ENCODE results near the gene MEG3.

MEG3 gene

GRCh38 chr14:100879782-100880181 lies 53.9 kb downstream of the MEG3 start:
- no peaks in the 10 kb centered on the region for H3K4me1 Mint-ChIP-seq
- H3K9me3 Mint-ChIP-seq: peaks cover 11% of the 10 kb centered on the region
- ATAC-seq: no peak
- H3K36me3 Mint-ChIP-seq: no peaks in the 10 kb centered on the region
- H3K27me3 Mint-ChIP-seq: peaks cover 13% of the 10 kb centered on the region
- no peak overlapping the region for H3K4me3 Mint-ChIP-seq
- no peak overlapping the region for H3K27ac Mint-ChIP-seq

- Mint-ChIP-seq H3K27ac (no peak overlapping the region), H3K36me3 (no peaks in the 10 kb centered on the region), H3K27me3 (peaks cover 13% of the 10 kb centered on the region), H3K4me1 (no peaks in the 10 kb centered on the region), H3K4me3 (no peak overlapping the region), H3K9me3 (peaks cover 12% of the 10 kb centered on the region)
- no peak for ATAC-seq
Observed at GRCh38 chr14:100880271-100881101, 54.6 kb downstream of the MEG3 start.

- no peaks in the 10 kb centered on the region for H3K4me1 Mint-ChIP-seq
- no peak overlapping the region for H3K27ac Mint-ChIP-seq
- H3K9me3 Mint-ChIP-seq: peaks cover 14% of the 10 kb centered on the region
- H3K27me3 Mint-ChIP-seq: peaks cover 13% of the 10 kb centered on the region
- H3K4me3 Mint-ChIP-seq: no peak overlapping the region
- H3K36me3 Mint-ChIP-seq: no peaks in the 10 kb centered on the region
- ATAC-seq: no peak
Observed at GRCh38 chr14:100881211-100882025, 55.5 kb downstream of the MEG3 start.

GRCh38 chr14:100882026-100882967 lies 56.4 kb downstream of the MEG3 start:
- no peak overlapping the region for H3K4me3 Mint-ChIP-seq
- H3K36me3 Mint-ChIP-seq: no peaks in the 10 kb centered on the region

GRCh38 chr14:100882991-100883788 lies 57.3 kb downstream of the MEG3 start:
- H3K4me1 Mint-ChIP-seq: no peaks in the 10 kb centered on the region
- H3K27ac Mint-ChIP-seq: no peak overlapping the region
- H3K36me3 Mint-ChIP-seq: no peaks in the 10 kb centered on the region
- ATAC-seq: no peak
- no peak overlapping the region for H3K4me3 Mint-ChIP-seq
- peaks cover 7% of the 10 kb centered on the region for H3K27me3 Mint-ChIP-seq
- H3K9me3 Mint-ChIP-seq: peaks cover 14% of the 10 kb centered on the region

More at GRCh38 chr14:100882026-100882967, 56.4 kb downstream of the MEG3 start:
- no peaks in the 10 kb centered on the region for H3K4me1 Mint-ChIP-seq
- no peak overlapping the region for H3K27ac Mint-ChIP-seq
- ATAC-seq: no peak
- H3K27me3 Mint-ChIP-seq: peaks cover 13% of the 10 kb centered on the region
- peaks cover 14% of the 10 kb centered on the region for H3K9me3 Mint-ChIP-seq

- no peaks in the 10 kb centered on the region for H3K36me3 Mint-ChIP-seq
- no peak overlapping the region for H3K4me3 Mint-ChIP-seq
- ATAC-seq: no peak
- no peaks in the 10 kb centered on the region for H3K4me1 Mint-ChIP-seq
- H3K27me3 Mint-ChIP-seq: peaks cover 2% of the 10 kb centered on the region
- peaks cover 14% of the 10 kb centered on the region for H3K9me3 Mint-ChIP-seq
- no peak overlapping the region for H3K27ac Mint-ChIP-seq
Observed at GRCh38 chr14:100883789-100884101, 57.8 kb downstream of the MEG3 start.

GRCh38 chr14:100884456-100884855 lies 58.5 kb downstream of the MEG3 start:
- Mint-ChIP-seq H3K4me3 (no peak overlapping the region), H3K36me3 (no peaks in the 10 kb centered on the region), H3K27ac (no peak overlapping the region), H3K27me3 (no peaks in the 10 kb centered on the region), H3K9me3 (peaks cover 14% of the 10 kb centered on the region), H3K4me1 (no peaks in the 10 kb centered on the region)
- no peak for ATAC-seq

- no peaks in the 10 kb centered on the region for H3K27me3 Mint-ChIP-seq
- ATAC-seq: no peak
- H3K4me3 Mint-ChIP-seq: no peak overlapping the region
- H3K27ac Mint-ChIP-seq: no peak overlapping the region
- no peaks in the 10 kb centered on the region for H3K36me3 Mint-ChIP-seq
- H3K9me3 Mint-ChIP-seq: peaks cover 11% of the 10 kb centered on the region
- no peaks in the 10 kb centered on the region for H3K4me1 Mint-ChIP-seq
Observed at GRCh38 chr14:100885196-100885595, 59.3 kb downstream of the MEG3 start.

GRCh38 chr14:100885617-100886016 lies 59.7 kb downstream of the MEG3 start:
- Mint-ChIP-seq H3K27ac (no peak overlapping the region), H3K4me3 (no peak overlapping the region), H3K4me1 (no peaks in the 10 kb centered on the region), H3K36me3 (no peaks in the 10 kb centered on the region), H3K27me3 (no peaks in the 10 kb centered on the region), H3K9me3 (peaks cover 8% of the 10 kb centered on the region)
- ATAC-seq: no peak

- Mint-ChIP-seq H3K27ac (no peak overlapping the region), H3K36me3 (no peaks in the 10 kb centered on the region), H3K4me1 (no peaks in the 10 kb centered on the region), H3K9me3 (peaks cover 5% of the 10 kb centered on the region), H3K27me3 (no peaks in the 10 kb centered on the region), H3K4me3 (no peak overlapping the region)
- no peak for ATAC-seq
Observed at GRCh38 chr14:100887728-100888335, 61.9 kb downstream of the MEG3 start.

- H3K4me1 Mint-ChIP-seq: no peaks in the 10 kb centered on the region
- H3K9me3 Mint-ChIP-seq: peaks cover 2% of the 10 kb centered on the region
- no peak overlapping the region for H3K4me3 Mint-ChIP-seq
- H3K36me3 Mint-ChIP-seq: no peaks in the 10 kb centered on the region
- H3K27me3 Mint-ChIP-seq: no peaks in the 10 kb centered on the region
- no peak overlapping the region for H3K27ac Mint-ChIP-seq
- no peak for ATAC-seq
Observed at GRCh38 chr14:100888789-100889315, 62.9 kb downstream of the MEG3 start.

- H3K9me3 Mint-ChIP-seq: peaks cover 2% of the 10 kb centered on the region
- no peak overlapping the region for H3K27ac Mint-ChIP-seq
- H3K27me3 Mint-ChIP-seq: no peaks in the 10 kb centered on the region
- H3K4me3 Mint-ChIP-seq: no peak overlapping the region
- H3K4me1 Mint-ChIP-seq: no peaks in the 10 kb centered on the region
- H3K36me3 Mint-ChIP-seq: no peaks in the 10 kb centered on the region
- no peak for ATAC-seq
Observed at GRCh38 chr14:100889641-100890040, 63.7 kb downstream of the MEG3 start.

GRCh38 chr14:100890061-100890850 lies 64.3 kb downstream of the MEG3 start:
- Mint-ChIP-seq H3K4me1 (no peaks in the 10 kb centered on the region), H3K4me3 (no peak overlapping the region), H3K9me3 (peaks cover 2% of the 10 kb centered on the region), H3K36me3 (no peaks in the 10 kb centered on the region), H3K27me3 (no peaks in the 10 kb centered on the region), H3K27ac (no peak overlapping the region)
- no peak for ATAC-seq

All from stimulated activated memory B cell treated with anti-CD40 and anti-IgM and Interleukin-4, amounts not matched to agents 10 μg/mL and 1 μg/mL and 100 μg/mL, for 72 hours (primary cell).